Eye (tissue), 1 donor: ENCODE data around the gene PTF1A.

Experiments
- DNase-seq: peaks from one replicate; pipeline ENCODE4 v3.0.0-alpha.2; 2015

PTF1A gene

GRCh38 chr10:23187155-23187554 lies 5.0 kb upstream of the PTF1A start:
- DNase-seq = no peak

- no peak for DNase-seq
Measured at GRCh38 chr10:23189024-23189423, 3.1 kb upstream of the PTF1A start.

- peak; percentile 35 for DNase-seq
Measured at GRCh38 chr10:23190872-23191763, 994 bp upstream of the PTF1A start.

- DNase-seq = peak; percentile 55
Measured at GRCh38 chr10:23192712-23193434, 761 bp downstream of the PTF1A start.

- DNase-seq = peak; percentile 15
Measured at GRCh38 chr10:23193435-23194074, 1.4 kb downstream of the PTF1A start.

- DNase-seq = peak; percentile 32
Measured at GRCh38 chr10:23194471-23194965, 2.4 kb downstream of the PTF1A start.

- peak; percentile 68 for DNase-seq
Measured at GRCh38 chr10:23194966-23195845, 3.1 kb downstream of the PTF1A start.

GRCh38 chr10:23195846-23196600 lies 3.9 kb downstream of the PTF1A start:
- DNase-seq = peak; percentile 52

GRCh38 chr10:23196915-23197314 lies 4.8 kb downstream of the PTF1A start:
- DNase-seq = no peak

- DNase-seq = peak; percentile 25
Measured at GRCh38 chr10:23197416-23197861, 5.3 kb downstream of the PTF1A start.

GRCh38 chr10:23198610-23198939 lies 6.5 kb downstream of the PTF1A start:
- DNase-seq = peak; percentile 35

GRCh38 chr10:23198940-23199767 lies 7.0 kb downstream of the PTF1A start:
- DNase-seq = peak; percentile 45

GRCh38 chr10:23199768-23200511 lies 7.8 kb downstream of the PTF1A start:
- peak; percentile 10 for DNase-seq

GRCh38 chr10:23200586-23200985 lies 8.5 kb downstream of the PTF1A start:
- no peak for DNase-seq

- no peak for DNase-seq
Measured at GRCh38 chr10:23200997-23201652, 9.0 kb downstream of the PTF1A start.

GRCh38 chr10:23201837-23202236 lies 9.7 kb downstream of the PTF1A start:
- peak; percentile 16 for DNase-seq

- peak; percentile 17 for DNase-seq
Measured at GRCh38 chr10:23202779-23203178, 10.7 kb downstream of the PTF1A start.

- DNase-seq = peak; percentile 9
Measured at GRCh38 chr10:23203369-23204325, 11.5 kb downstream of the PTF1A start.
